GM12878 (cell line): ENCODE results near the gene KDM4C. TPM values are rescaled to one million over a fixed set of nuclear protein-coding genes. Genes with fewer than 3 reads are reported as not detected.

ENCODE experiments used
- ATAC-seq: fragments of 200-7000 bp; cut with Tn5 transposase; 3 replicates; pipeline ENCODE4 v1.9.1; 2020; ENCODE audit warnings: mild to moderate bottlenecking, moderate library complexity
- BruUV-seq: library from RNA; stranded (reverse); fragments of 400-500 nt; replicated peaks from 2 replicates; lab custom pipeline; 2021; lab: Mats Ljungman, UMichigan
- CTCF ChIA-PET: fragments of 300-600 bp; sonication (Branson Sonifier 250); formaldehyde crosslinking; extraction: SDS; loops from one replicate; lab custom pipeline; 2021; ENCODE audit warnings: inconsistent platforms; lab: Yijun Ruan, JAX
- POLR2A ChIA-PET: fragments of 350-600 bp; formaldehyde crosslinking; extraction: SDS; loops from one replicate; lab custom pipeline; 2021; ENCODE audit warnings: inconsistent platforms; lab: Charles Lee
- RAD21 ChIA-PET: fragments of 300-600 bp; sonication (Branson Sonifier 250); formaldehyde crosslinking; loops from one replicate; lab custom pipeline; 2023; ENCODE audit warnings: antibody characterized with exemption; ENCODE audit not compliant: unreplicated experiment; lab: Charles Lee
- SMC1A ChIA-PET: fragments of 300-600 bp; sonication (Branson Sonifier 250); formaldehyde crosslinking; loops from one replicate; lab custom pipeline; 2023; ENCODE audit not compliant: unreplicated experiment, uncharacterized antibody; lab: Charles Lee
- DNase-seq: peaks from one replicate; pipeline ENCODE4 v3.0.0-alpha.2; 2011; ENCODE audit warnings: low read depth, low spot score
- FAIRE-seq: peaks from 3 replicates; lab custom pipeline; 2011; peaks lifted over from hg19 to GRCh38; lab: Jason Lieb, UNC
- H2AFZ ChIP-seq: 2 replicates; pipeline ENCODE4 v1.6.0; 2011; ENCODE audit warnings: low read depth, low read length, control low read depth; ENCODE audit not compliant: control insufficient read depth
- H3K27ac ChIP-seq: 2 replicates; pipeline ENCODE4 v1.5.1; 2011; ENCODE audit warnings: control low read depth; ENCODE audit not compliant: control insufficient read depth, insufficient read depth
- H3K27me3 ChIP-seq, 2 experiments: replicated peaks in 1 of 2; 2 replicates each; pipeline versions ENCODE4 v1.6.0 to v1.6.1; 2011; ENCODE audit warnings: low read length in 1 of 2; ENCODE audit not compliant: control insufficient read depth in 2 of 2, insufficient read depth in 2 of 2
- H3K36me3 ChIP-seq, 2 experiments: 2 replicates each; pipeline ENCODE4 v1.5.1; 2011; ENCODE audit warnings: low read length in 1 of 2; ENCODE audit not compliant: control insufficient read depth in 2 of 2, insufficient read depth in 2 of 2
- H3K4me1 ChIP-seq: 2 replicates; pipeline ENCODE4 v1.6.1; 2011; ENCODE audit warnings: mild to moderate bottlenecking, low read length, moderate library complexity, mixed read lengths; ENCODE audit not compliant: control insufficient read depth, insufficient read depth
- H3K4me2 ChIP-seq: 2 replicates; pipeline ENCODE4 v1.6.0; 2011; ENCODE audit warnings: control low read depth; ENCODE audit not compliant: control insufficient read depth, insufficient read depth
- H3K4me3 ChIP-seq: fragments of 200-600 bp; sonication (generic); 2 replicates; pipeline ENCODE4 v1.5.1; 2016
- H3K79me2 ChIP-seq: 2 replicates; pipeline ENCODE4 v1.6.0; 2011; ENCODE audit warnings: low read length; ENCODE audit not compliant: control insufficient read depth, insufficient read depth
- H3K9ac ChIP-seq: 2 replicates; pipeline ENCODE4 v1.8.0; 2011; ENCODE audit warnings: low read length, control low read depth, mixed read lengths; ENCODE audit not compliant: control insufficient read depth, insufficient read depth
- H3K9me3 ChIP-seq: replicated peaks from 3 replicates; pipeline ENCODE4 v1.5.1; 2011; ENCODE audit warnings: mild to moderate bottlenecking, low read length; ENCODE audit not compliant: control insufficient read depth, insufficient read depth
- H4K20me1 ChIP-seq: 2 replicates; pipeline ENCODE4 v1.6.0; 2011; ENCODE audit not compliant: control insufficient read depth, insufficient read depth
- CBX5 ChIP-seq: sonication (generic); IDR thresholded peaks from 2 replicates; pipeline ENCODE4 v1.6.1; 2016; ENCODE audit warnings: low read depth, moderate library complexity, mild to moderate bottlenecking, inconsistent platforms
- IKZF2 ChIP-seq, 2 experiments: fragments of 450-650 bp; IDR thresholded peaks; 2 replicates each; pipeline ENCODE4 v1.6.1; 2017; ENCODE audit warnings: mild to moderate bottlenecking in 2 of 2, moderate library complexity in 2 of 2
- JUNB ChIP-seq: IDR thresholded peaks from 2 replicates; pipeline ENCODE4 v1.6.1; 2016; ENCODE audit warnings: antibody characterized with exemption, mild to moderate bottlenecking
- MTA2 ChIP-seq: fragments of 450-650 bp; IDR thresholded peaks from 2 replicates; pipeline ENCODE4 v1.6.1; 2016; ENCODE audit warnings: low read depth, mild to moderate bottlenecking, moderate library complexity
- POLR2A ChIP-seq: IDR thresholded peaks from 2 replicates; pipeline ENCODE4 v1.6.1; 2011; ENCODE audit warnings: low read depth, mild to moderate bottlenecking, low read length
- RCOR1 ChIP-seq: conservative IDR thresholded peaks from 2 replicates; pipeline ENCODE4 v1.6.1; 2012; ENCODE audit warnings: low read depth, low read length, improper control_type of control experiment
- SMAD5 ChIP-seq: IDR thresholded peaks from 2 replicates; pipeline ENCODE4 v1.6.1; 2016; ENCODE audit warnings: antibody characterized with exemption, low read depth
- SREBF2 ChIP-seq: IDR thresholded peaks from 2 replicates; pipeline ENCODE4 v1.6.1; 2012; ENCODE audit warnings: mild to moderate bottlenecking, low read length
- SUZ12 ChIP-seq: fragments of 200-600 bp; sonication (generic); IDR thresholded peaks from one replicate; pipeline ENCODE4 v1.6.1; 2018; ENCODE audit warnings: antibody characterized with exemption, mild to moderate bottlenecking; ENCODE audit not compliant: unreplicated experiment
- ZNF217 ChIP-seq: fragments of 450-650 bp; IDR thresholded peaks from 2 replicates; pipeline ENCODE4 v1.6.1; 2017; ENCODE audit warnings: antibody characterized with exemption, mild to moderate bottlenecking
- WGBS: methylation state at CpG from one replicate; pipeline ENCODE4 v1.1.6; 2016; ENCODE audit warnings: low lambda C conversion rate; ENCODE audit not compliant: insufficient replicate concordance, insufficient coverage; ENCODE audit errors: missing lambda C conversion rate; 5-methylcytosine and 5-hydroxymethylcytosine counted together
- in situ Hi-C: fragments of 300-500 bp; cut with MboI; formaldehyde crosslinking; loops from 9 replicates; pipeline ENCODE4 v1.14.3; 2018; ENCODE audit warnings: mixed read lengths
- intact Hi-C: fragments of 100-400 bp; cut with micrococcal nuclease; formaldehyde crosslinking; loops from one replicate; pipeline ENCODE4 v1.14.2; 2022; ENCODE audit not compliant: unreplicated experiment
- polyA plus RNA-seq, 11 experiments: library from polyadenylated mRNA; depleted of rRNA in 4 of 11; unstranded in 6 of 11; stranded (reverse) in 5 of 11; fragments of >200 nt; fragmentation: Nextera tagmentation in 4 of 11; fragmentation: Illumina TruSeq in 1 of 11; extraction: Ambion mirVana in 4 of 11; extraction: Trizol in 1 of 11; gene quantifications; 1 replicate in 1 of 11; 2 replicates in 10 of 11; pipeline versions ENCODE4 v1.2.1 to v1.2.3, GENCODE V29; 2011 to 2016; ENCODE audit warnings: inconsistent platforms in 2 of 11, missing spikeins in 2 of 11, low read depth in 1 of 11
- total RNA-seq, 4 experiments: library from RNA; depleted of rRNA in 3 of 4; stranded (reverse); fragments of >200 nt in 3 of 4; fragmentation: Illumina TruSeq in 1 of 4; extraction: Trizol in 1 of 4; gene quantifications; 2 replicates each; pipeline versions ENCODE4 v1.2.1 to v1.2.3, GENCODE V29; 2013 to 2021
- TF ChIP-seq, protein P1 (sequence below): fragments of 450-650 bp; IDR thresholded peaks from 2 replicates; pipeline ENCODE4 v1.6.1; 2018; ENCODE audit warnings: mild to moderate bottlenecking, low read depth, moderate library complexity; ENCODE audit not compliant: partially characterized antibody
- TF ChIP-seq, protein P2 (sequence below): fragments of 450-650 bp; IDR thresholded peaks from 2 replicates; pipeline ENCODE4 v1.6.1; 2016; ENCODE audit warnings: mild to moderate bottlenecking
- TF ChIP-seq, protein P3 (sequence below): fragments of 450-650 bp; formaldehyde crosslinking; IDR thresholded peaks from 2 replicates; pipeline ENCODE4 v1.5.0; 2022; ENCODE audit warnings: mild to moderate bottlenecking, missing genetic modification characterization

The KDM4C gene
- total and polyA plus RNA-seq, 10 of the 15 experiments (the other 5 are each of a cell fraction or from before 2014, with no cell fraction given): 6.8 to 41.2 (median 20.1) TPM

DNA sequence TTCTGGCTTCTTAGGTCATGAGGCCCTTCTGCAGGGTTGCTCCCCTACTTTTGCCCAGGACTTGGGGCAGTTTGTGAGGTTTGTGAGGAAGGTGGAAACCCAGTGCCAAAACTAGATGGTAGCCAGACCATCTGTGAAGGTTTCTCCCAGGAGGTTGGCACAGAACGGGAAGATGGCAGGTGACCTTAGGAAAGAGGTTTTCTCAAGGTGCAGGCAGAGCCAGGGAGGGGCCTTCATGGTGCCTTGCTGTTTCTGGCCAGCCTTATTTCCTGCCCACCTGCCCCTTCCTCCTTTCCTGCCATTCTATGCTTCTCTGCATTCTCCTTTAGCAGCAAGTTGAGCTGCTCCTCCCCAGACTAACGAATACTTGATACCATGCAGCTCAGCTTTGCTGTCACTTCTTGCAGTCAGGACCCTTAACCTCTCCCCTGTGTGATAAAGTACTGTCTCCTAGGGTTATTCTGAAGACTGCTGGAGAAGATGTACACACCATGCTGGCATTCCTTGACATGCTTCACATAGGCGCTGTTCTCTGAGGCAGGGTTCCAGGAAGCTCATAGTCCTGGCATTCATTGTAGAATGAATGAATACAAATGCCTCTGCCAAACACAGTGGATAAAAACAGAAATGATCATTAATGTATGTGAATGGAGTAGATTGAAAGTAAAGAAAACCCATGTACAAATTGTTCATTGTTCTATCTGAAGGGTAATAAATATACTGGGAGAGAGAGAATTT lies 154.3 kb downstream of the KDM4C start (continued):
- TF ChIP-seq, protein P1, sequence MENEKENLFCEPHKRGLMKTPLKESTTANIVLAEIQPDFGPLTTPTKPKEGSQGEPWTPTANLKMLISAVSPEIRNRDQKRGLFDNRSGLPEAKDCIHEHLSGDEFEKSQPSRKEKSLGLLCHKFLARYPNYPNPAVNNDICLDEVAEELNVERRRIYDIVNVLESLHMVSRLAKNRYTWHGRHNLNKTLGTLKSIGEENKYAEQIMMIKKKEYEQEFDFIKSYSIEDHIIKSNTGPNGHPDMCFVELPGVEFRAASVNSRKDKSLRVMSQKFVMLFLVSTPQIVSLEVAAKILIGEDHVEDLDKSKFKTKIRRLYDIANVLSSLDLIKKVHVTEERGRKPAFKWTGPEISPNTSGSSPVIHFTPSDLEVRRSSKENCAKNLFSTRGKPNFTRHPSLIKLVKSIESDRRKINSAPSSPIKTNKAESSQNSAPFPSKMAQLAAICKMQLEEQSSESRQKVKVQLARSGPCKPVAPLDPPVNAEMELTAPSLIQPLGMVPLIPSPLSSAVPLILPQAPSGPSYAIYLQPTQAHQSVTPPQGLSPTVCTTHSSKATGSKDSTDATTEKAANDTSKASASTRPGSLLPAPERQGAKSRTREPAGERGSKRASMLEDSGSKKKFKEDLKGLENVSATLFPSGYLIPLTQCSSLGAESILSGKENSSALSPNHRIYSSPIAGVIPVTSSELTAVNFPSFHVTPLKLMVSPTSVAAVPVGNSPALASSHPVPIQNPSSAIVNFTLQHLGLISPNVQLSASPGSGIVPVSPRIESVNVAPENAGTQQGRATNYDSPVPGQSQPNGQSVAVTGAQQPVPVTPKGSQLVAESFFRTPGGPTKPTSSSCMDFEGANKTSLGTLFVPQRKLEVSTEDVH: no peak
- no peak for TF ChIP-seq POLR2A
- TF ChIP-seq, all 136 proteins: peak for 0

DNA sequence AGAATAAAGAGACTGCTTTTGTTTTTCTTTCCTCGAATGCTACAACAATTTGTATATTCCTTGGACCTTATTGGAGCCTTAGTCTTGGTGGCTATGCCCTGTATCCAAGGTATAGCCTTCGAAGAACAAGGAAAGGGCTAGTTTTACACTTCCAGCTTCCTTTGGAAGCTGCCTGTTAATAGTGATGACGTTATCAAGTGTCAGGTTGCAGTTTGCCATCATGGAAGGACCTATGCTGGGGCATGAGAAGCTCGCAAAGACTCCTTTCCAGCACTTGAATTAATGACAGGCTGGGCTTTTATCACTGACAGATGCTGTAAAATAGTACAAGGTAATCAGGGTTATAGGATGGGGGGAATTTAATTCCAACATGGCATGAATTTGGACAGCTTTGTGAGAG lies 157.9 kb downstream of the KDM4C start:
- in situ Hi-C loops: loop anchor here (10.0 to 25.0 kb wide), 3 partner anchors 379 to 872 kb away; partner anchors contain the start of gene DMAC1
- FAIRE-seq: no peak
- no peak for TF ChIP-seq SUZ12
- TF ChIP-seq RCOR1: no peak
- TF ChIP-seq ZNF217: no peak
- no peak for TF ChIP-seq JUNB
- TF ChIP-seq, protein P2, sequence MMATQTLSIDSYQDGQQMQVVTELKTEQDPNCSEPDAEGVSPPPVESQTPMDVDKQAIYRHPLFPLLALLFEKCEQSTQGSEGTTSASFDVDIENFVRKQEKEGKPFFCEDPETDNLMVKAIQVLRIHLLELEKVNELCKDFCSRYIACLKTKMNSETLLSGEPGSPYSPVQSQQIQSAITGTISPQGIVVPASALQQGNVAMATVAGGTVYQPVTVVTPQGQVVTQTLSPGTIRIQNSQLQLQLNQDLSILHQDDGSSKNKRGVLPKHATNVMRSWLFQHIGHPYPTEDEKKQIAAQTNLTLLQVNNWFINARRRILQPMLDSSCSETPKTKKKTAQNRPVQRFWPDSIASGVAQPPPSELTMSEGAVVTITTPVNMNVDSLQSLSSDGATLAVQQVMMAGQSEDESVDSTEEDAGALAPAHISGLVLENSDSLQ: no peak
- TF ChIP-seq MTA2: no peak
- no peak for TF ChIP-seq SMAD5
- TF ChIP-seq, protein P3, sequence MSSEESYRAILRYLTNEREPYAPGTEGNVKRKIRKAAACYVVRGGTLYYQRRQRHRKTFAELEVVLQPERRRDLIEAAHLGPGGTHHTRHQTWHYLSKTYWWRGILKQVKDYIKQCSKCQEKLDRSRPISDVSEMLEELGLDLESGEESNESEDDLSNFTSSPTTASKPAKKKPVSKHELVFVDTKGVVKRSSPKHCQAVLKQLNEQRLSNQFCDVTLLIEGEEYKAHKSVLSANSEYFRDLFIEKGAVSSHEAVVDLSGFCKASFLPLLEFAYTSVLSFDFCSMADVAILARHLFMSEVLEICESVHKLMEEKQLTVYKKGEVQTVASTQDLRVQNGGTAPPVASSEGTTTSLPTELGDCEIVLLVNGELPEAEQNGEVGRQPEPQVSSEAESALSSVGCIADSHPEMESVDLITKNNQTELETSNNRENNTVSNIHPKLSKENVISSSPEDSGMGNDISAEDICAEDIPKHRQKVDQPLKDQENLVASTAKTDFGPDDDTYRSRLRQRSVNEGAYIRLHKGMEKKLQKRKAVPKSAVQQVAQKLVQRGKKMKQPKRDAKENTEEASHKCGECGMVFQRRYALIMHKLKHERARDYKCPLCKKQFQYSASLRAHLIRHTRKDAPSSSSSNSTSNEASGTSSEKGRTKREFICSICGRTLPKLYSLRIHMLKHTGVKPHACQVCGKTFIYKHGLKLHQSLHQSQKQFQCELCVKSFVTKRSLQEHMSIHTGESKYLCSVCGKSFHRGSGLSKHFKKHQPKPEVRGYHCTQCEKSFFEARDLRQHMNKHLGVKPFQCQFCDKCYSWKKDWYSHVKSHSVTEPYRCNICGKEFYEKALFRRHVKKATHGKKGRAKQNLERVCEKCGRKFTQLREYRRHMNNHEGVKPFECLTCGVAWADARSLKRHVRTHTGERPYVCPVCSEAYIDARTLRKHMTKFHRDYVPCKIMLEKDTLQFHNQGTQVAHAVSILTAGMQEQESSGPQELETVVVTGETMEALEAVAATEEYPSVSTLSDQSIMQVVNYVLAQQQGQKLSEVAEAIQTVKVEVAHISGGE (CRISPR knock-in tag): no peak
- TF ChIP-seq CBX5: no peak
- no peak for TF ChIP-seq SREBF2
- no peak for TF ChIP-seq IKZF2 (IDR thresholded peaks at IDR 0.05)

More for the DNA sequence above, 157.9 kb downstream of the KDM4C start:
- Histone ChIP-seq H3K4me2 (no peak overlapping the region), H4K20me1 (peaks cover 3% of the 10 kb centered on the region), H3K4me1 (peaks cover 22% of the 10 kb centered on the region), H3K9me3 (no peaks in the 10 kb centered on the region; the same call in 1 of the 3 replicates), H3K9ac (no peak overlapping the region), H3K27me3 (no peaks in the 10 kb centered on the region), H3K4me3 (no peak overlapping the region), H3K36me3 (no peaks in the 10 kb centered on the region; a peak in 1 of 4 replicates), H3K79me2 (peaks cover 3% of the 10 kb centered on the region), H2AFZ (no peak overlapping the region), H3K27ac (no peak overlapping the region)
- ATAC-seq (no peak), DNase-seq (no peak)
- CTCF ChIA-PET: interaction anchor here (0.9 kb wide), 1 partner anchor 330 kb away, joined by 3 read pairs; no protein-coding TSS in a partner anchor
- SMC1A ChIA-PET: interaction anchor here (1.1 to 1.9 kb wide), 3 partner anchors 38 to 172 kb away, joined by 3 to 6 read pairs (median 5); no protein-coding TSS in a partner anchor
- RAD21 ChIA-PET: interaction anchor here (0.8 kb wide), 1 partner anchor 344 kb away, joined by 3 read pairs; no protein-coding TSS in a partner anchor
- POLR2A ChIA-PET: interaction anchor here (0.5 kb wide), 1 partner anchor 13 kb away, joined by 4 read pairs; no protein-coding TSS in a partner anchor
- intact Hi-C loops: loop anchor here (5.0 to 10.0 kb wide), 2 partner anchors 142 to 379 kb away; no protein-coding TSS in a partner anchor
- 96% methylated on average over 4 of the region's 4 CpGs for WGBS
- TSS peak; percentile 6 for BruUV-seq
